Measurements from ENCODE around the gene JAKMIP3.

DNA sequence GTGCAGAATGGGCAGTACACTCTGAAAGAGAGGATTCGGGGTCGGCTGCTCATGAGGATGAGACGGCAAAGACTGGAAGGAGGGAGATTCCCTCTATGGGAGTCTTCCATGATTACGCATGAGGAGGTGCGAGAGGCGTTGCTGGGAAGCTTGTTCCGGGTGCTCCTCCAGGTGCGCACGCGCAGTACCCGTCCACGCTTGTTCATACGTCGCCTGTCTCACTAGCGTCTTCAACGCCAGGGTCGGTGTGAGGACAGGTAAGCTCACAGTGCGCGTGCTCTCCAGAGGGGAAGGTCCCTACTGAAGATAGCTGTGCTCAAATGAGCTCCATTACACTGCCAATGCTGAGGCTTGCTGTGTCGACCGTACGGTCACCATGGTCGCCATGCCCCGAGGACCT lies 44.7 kb upstream of the JAKMIP3 start:
- TF ChIP-seq, protein P1, sequence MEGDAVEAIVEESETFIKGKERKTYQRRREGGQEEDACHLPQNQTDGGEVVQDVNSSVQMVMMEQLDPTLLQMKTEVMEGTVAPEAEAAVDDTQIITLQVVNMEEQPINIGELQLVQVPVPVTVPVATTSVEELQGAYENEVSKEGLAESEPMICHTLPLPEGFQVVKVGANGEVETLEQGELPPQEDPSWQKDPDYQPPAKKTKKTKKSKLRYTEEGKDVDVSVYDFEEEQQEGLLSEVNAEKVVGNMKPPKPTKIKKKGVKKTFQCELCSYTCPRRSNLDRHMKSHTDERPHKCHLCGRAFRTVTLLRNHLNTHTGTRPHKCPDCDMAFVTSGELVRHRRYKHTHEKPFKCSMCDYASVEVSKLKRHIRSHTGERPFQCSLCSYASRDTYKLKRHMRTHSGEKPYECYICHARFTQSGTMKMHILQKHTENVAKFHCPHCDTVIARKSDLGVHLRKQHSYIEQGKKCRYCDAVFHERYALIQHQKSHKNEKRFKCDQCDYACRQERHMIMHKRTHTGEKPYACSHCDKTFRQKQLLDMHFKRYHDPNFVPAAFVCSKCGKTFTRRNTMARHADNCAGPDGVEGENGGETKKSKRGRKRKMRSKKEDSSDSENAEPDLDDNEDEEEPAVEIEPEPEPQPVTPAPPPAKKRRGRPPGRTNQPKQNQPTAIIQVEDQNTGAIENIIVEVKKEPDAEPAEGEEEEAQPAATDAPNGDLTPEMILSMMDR (IDR thresholded peaks at IDR 0.05 in 4 of 5, conservative IDR thresholded peaks at IDR 0.05 in 1 of 5), result no peak
- no peak for TF ChIP-seq POLR2A (IDR thresholded peaks at IDR 0.05)
